Measurements from ENCODE around the gene KCNK7. TPM values are rescaled to one million over a fixed set of nuclear protein-coding genes. Genes with fewer than 3 reads are reported as not detected.

KCNK7 gene
- total RNA-seq = not detected in 2 replicates

DNA sequence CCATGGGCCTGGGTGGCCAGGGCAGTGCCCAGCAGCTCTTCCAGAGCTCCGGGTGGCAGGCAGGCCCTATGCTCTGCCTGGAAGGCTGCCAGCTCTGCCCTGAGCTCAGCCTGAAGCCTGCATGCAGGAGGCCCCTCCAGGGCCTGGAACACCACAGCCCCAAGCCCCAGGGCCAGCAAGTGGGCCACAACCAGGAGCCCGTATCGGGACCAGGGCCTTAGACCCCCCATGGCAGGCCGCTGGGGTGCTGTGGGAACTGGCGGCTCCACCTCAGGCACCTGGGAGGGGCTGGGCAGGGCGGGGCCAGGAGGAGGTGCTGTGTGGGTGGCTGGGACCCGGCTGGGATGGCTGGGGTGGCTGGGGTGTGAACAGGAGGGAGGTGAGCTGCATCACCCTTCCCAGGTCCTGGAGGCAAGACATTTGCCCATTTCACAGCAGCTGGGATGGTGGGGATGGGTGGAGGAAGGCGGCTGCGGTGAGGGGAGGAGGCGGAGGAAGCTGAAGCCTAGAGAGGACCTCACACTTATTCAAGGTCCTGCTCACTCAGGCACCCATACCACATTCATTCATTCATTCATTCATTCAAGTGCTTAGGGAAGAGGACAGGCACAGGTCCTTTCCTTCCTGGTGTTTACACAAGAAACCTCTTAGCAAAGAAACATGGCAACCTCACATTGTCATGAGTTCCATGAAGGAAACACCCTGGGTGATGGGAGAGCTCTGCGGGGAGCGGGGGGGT lies at the start of gene KCNK7:
KCNK7 (minus strand) TSS at position 258 of the 739 bp plus-strand sequence; CDS start at position 230, 28 bp downstream.

GRCh38 chr11:65637794-65638419 lies 42.3 kb upstream of the KCNK7 start, which contains the start of gene SIPA1:
TSS of gene SIPA1 (plus strand) at chr11:65638101. CDS start at chr11:65640922, 2,821 bp downstream.

GRCh38 chr11:65615229-65615949 lies 19.8 kb upstream of the KCNK7 start, which contains the start of gene PCNX3:
TSS of gene PCNX3 (plus strand) at chr11:65615776. CDS start at chr11:65616312, 536 bp downstream.

DNA sequence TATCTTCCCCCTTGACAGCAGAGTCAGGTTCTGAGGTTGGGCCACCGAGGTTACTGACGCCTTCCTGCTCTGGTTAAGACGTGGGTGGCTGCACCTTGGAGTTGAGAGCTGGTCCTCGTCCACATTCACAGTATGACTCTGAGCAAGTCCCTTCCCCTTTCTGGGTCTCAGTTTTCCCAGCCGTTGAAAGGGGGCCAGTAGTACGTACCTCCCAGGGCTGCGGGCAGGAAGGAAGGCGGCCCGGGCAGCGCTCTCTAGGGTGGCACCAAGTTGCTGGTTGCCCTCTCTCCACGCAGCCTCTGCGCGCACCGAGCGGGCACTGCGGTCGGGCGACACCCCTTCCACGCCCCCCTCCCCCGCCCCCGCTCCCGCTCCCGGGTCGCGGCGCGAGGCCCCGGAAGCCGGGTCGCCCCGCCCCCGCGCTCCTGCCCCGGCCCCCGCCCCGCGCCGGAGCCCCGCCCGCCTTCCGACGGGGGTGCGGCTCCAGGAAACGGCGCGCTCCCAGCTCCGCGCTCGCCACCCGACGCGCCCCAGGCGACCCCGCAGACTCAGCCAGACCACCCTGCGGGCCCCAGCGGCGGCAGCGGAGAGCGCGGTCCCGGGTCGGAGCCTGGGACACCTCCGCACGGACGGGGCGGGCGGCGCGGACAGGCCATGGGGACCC lies 19.9 kb downstream of the KCNK7 start, which contains the start of gene EHBP1L1:
EHBP1L1 (plus strand) TSS at position 486 of the 664 bp plus-strand sequence. CDS start 250 bp downstream, outside the sequence.

GRCh38 chr11:65572356-65573051 lies 23.1 kb downstream of the KCNK7 start, which contains the start of gene FAM89B:
TSS of gene FAM89B (plus strand) at chr11:65572538. CDS start at chr11:65572670, 132 bp downstream.

DNA sequence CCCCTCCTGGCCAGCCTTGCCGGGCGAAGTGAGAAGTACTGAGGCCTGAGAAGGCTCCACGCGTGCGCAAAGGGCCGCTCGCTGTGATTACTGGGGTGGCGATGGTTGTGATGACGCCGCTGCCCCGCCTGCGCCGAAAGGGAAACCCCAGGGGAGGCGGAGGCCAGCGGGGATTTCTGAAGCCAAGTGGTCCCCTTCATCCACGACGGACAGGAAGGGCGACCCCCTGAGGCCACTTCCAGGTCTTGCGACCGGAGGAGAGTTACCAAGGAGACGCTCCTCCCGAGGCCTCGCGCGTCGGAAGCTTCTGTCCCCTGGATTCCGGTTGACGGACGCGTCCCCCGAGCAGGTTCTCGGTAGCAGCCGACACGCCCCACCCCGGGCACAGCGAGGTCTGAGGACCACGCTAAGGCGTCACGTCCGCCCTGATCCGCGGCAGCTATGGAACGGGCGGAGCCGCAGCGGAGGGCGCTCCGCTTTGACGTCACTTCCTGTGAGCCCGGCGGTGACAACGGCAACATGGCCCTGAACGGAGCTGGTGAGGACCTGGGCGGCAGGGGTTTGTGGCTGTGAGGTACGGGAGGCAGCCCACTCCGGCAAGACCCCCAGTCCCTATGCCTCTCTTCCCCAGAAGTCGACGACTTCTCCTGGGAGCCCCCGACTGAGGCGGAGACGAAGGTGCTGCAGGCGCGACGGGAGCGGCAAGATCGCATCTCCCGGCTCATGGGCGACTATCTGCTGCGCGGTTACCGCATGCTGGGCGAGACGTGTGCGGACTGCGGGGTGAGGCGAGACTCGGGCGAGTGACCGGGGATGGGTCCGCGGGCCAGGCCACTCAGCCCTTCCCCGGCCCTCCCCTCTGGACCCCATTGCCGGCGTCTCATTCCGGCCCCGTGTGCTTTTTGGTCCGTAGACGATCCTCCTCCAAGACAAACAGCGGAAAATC lies 25.4 kb downstream of the KCNK7 start, which contains the start of gene ZNRD2:
ZNRD2 (plus strand) TSS at position 505 of the 946 bp plus-strand sequence; CDS start at position 520, 15 bp downstream.

DNA sequence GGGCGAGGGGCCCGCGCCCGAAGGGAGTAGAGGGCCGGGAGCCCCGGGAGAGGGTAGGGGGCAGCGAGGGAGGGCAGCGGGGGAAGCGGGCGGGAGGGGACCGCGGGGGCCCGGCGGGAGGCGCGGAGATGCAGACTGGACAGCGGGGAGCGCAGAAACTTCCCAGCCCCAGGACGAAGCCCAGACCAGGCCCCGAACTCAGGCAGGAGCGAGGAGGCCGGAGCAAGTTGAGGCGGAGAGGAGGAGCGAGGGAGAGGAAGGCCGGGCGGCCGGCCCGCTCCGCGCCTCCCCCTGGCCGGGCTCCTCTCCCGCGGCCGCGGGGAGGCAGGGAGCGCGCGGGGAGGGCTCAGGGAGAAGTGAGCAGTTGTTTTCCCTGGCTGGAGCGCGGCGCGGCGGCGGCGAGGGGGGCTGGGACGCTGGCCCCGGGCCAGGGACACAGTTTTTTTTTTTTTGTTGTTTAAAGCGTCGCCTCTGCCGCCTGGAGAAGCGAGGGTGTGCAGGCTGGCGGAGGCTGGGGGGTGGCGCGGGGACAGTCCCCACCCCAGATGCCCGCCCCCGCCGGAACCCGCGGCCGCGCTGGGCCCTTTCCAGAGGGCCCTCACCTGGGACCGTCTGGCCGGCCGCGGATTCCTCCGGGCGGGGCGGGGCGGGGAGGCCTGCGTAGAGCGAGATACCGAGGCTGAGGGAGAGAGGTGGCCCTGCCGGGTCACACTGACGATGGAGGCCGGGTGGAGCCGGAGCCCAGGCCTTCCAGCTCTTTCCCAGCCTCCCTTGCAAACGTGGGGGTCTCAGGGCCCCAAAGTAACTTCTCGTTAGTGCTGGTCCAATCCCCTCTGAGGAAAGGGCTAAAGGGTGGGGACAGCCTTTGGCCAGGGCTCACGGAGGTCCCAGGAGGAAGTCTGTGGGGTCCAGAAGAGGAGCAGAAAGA lies 37.3 kb downstream of the KCNK7 start, which contains the start of gene LTBP3:
LTBP3 (minus strand) TSS at position 358 of the 928 bp plus-strand sequence. CDS start 400 bp downstream, outside the sequence.

Other genes with a start within 250 kb of the KCNK7 start
- gene TIGD3, start 241.0 kb downstream of the KCNK7 start, total RNA-seq = 0.32 TPM in 1 of 2 replicates, not detected in the other
- gene SLC25A45, start 213.2 kb downstream of the KCNK7 start, total RNA-seq = 0.46 and 2.3 TPM in 2 replicates
- 49.7 and 193 TPM in 2 replicates for gene FRMD8, start 209.2 kb downstream of the KCNK7 start, total RNA-seq
- 38.3 and 118 TPM in 2 replicates for gene NEAT1, start 173.0 kb downstream of the KCNK7 start, total RNA-seq
- gene MALAT1, start 96.8 kb downstream of the KCNK7 start, total RNA-seq = 2,721 and 4,758 TPM in 2 replicates
- 56.5 and 59.1 TPM in 2 replicates for gene SCYL1, start 70.7 kb downstream of the KCNK7 start, total RNA-seq
- gene LTBP3, start 37.4 kb downstream of the KCNK7 start, total RNA-seq = 15.2 and 23.4 TPM in 2 replicates
- 37.5 and 92.2 TPM in 2 replicates for gene ZNRD2, start 25.3 kb downstream of the KCNK7 start, total RNA-seq
- 15.9 and 19.8 TPM in 2 replicates for gene FAM89B, start 23.3 kb downstream of the KCNK7 start, total RNA-seq
- 31.2 and 39.0 TPM in 2 replicates for gene EHBP1L1, start 19.7 kb downstream of the KCNK7 start, total RNA-seq
- gene MAP3K11, start 18.4 kb upstream of the KCNK7 start, total RNA-seq = 55.2 and 72.0 TPM in 2 replicates
- 11.2 and 11.7 TPM in 2 replicates for gene PCNX3, start 20.0 kb upstream of the KCNK7 start, total RNA-seq
- gene SIPA1, start 42.3 kb upstream of the KCNK7 start, total RNA-seq = 38.7 and 42.1 TPM in 2 replicates
- 12.7 and 14.7 TPM in 2 replicates for gene RELA, start 67.1 kb upstream of the KCNK7 start, total RNA-seq
- gene KAT5, start 116.5 kb upstream of the KCNK7 start, total RNA-seq = 31.8 and 35.4 TPM in 2 replicates
- gene RNASEH2C, start 125.0 kb upstream of the KCNK7 start, total RNA-seq = 77.0 and 111 TPM in 2 replicates
- 6.8 and 8.1 TPM in 2 replicates for gene AP5B1, start 185.2 kb upstream of the KCNK7 start, total RNA-seq
- gene OVOL1, start 191.3 kb upstream of the KCNK7 start, total RNA-seq = not detected in 2 replicates
- gene SNX32, start 238.2 kb upstream of the KCNK7 start, total RNA-seq = 1.9 TPM in 1 of 2 replicates, not detected in the other